ENCODE results near the gene TRIM2.

Gene TRIM2

DNA sequence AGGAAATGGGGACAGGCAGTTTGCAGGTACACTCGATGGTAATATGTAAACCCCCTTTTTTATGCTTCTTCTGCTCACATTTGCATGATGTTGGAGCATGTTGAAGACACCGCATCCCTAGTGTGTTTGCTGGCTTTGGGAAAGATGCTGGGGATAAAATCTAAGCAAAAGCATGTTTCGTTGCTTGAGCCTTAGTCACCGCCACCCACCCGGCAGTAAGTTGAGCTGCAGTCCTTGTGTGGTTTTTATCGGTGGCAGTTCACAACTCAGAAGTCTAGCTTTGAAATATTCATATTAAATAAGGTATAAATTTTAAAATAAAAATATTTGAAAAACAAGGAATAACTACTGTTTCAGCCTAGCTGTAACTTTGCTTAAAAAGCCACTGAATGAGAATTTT is 118.5 kb downstream of the TRIM2 start:
- Histone ChIP-seq H3K9me3 (replicated peaks; ENCODE audit: insufficient read depth, low read length) (no peaks in the 10 kb centered on the region), H2AFZ (ENCODE audit: low read length) (no peak overlapping the region), H3K4me1 (ENCODE audit: low read length) (no peaks in the 10 kb centered on the region), H3K27ac (ENCODE audit: low read length) (no peak overlapping the region), H4K20me1 (ENCODE audit: insufficient read depth, low read length) (no peaks in the 10 kb centered on the region), H3F3A (ENCODE audit: insufficient read depth, low read length) (no peaks in the 10 kb centered on the region), H3K27me3 (replicated peaks; ENCODE audit: insufficient read depth, low read length) (no peaks in the 10 kb centered on the region), H3K9me2 (replicated peaks; ENCODE audit: insufficient read depth, low read length) (no peaks in the 10 kb centered on the region), H3K4me3 (ENCODE audit: low read length) (no peak overlapping the region), H3K4me2 (ENCODE audit: low read depth, low read length) (no peak overlapping the region), H3K79me2 (ENCODE audit: low read length) (no peaks in the 10 kb centered on the region), H3K9ac (ENCODE audit: low read length) (no peak overlapping the region), H3K36me3 (replicated peaks; ENCODE audit: insufficient read depth, low read length) (no peaks in the 10 kb centered on the region)
- no peak for DNase-seq
- TF ChIP-seq EZH2 (optimal IDR thresholded peaks at IDR 0.05; ENCODE audit: low read depth, low read length) (no peak), EZH2phosphoT487 (IDR thresholded peaks at IDR 0.05; ENCODE audit: low read length) (no peak)
- TF ChIP-seq, protein P1, sequence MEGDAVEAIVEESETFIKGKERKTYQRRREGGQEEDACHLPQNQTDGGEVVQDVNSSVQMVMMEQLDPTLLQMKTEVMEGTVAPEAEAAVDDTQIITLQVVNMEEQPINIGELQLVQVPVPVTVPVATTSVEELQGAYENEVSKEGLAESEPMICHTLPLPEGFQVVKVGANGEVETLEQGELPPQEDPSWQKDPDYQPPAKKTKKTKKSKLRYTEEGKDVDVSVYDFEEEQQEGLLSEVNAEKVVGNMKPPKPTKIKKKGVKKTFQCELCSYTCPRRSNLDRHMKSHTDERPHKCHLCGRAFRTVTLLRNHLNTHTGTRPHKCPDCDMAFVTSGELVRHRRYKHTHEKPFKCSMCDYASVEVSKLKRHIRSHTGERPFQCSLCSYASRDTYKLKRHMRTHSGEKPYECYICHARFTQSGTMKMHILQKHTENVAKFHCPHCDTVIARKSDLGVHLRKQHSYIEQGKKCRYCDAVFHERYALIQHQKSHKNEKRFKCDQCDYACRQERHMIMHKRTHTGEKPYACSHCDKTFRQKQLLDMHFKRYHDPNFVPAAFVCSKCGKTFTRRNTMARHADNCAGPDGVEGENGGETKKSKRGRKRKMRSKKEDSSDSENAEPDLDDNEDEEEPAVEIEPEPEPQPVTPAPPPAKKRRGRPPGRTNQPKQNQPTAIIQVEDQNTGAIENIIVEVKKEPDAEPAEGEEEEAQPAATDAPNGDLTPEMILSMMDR (IDR thresholded peaks at IDR 0.05; ENCODE audit: low read length) = no peak

DNA sequence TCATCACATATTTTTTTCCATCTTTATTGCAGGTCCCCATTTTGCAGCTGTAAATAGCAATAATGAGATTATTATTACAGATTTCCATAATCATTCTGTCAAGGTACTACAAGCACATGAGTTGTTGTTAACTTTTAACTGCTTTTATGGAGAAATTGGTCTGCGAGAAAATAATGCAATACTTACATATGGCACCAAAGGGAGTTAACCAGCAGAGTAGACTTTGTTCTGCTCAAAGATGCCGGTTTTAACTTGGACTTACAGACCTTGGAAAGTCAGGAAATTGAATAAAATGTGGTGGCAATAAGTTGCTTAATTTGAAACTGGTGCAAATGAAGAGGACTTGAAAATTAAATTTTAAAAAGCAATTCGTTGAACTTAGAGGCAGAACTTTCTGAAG is 119.8 kb downstream of the TRIM2 start:
- Histone ChIP-seq H3K4me1 (ENCODE audit: low read length) (no peaks in the 10 kb centered on the region), H3K79me2 (ENCODE audit: low read length) (no peaks in the 10 kb centered on the region), H3K27ac (ENCODE audit: low read length) (no peak overlapping the region), H3K9ac (ENCODE audit: low read length) (no peak overlapping the region), H3F3A (ENCODE audit: insufficient read depth, low read length) (no peaks in the 10 kb centered on the region), H4K20me1 (ENCODE audit: insufficient read depth, low read length) (no peaks in the 10 kb centered on the region), H3K36me3 (replicated peaks; ENCODE audit: insufficient read depth, low read length) (no peaks in the 10 kb centered on the region), H3K4me3 (ENCODE audit: low read length) (no peak overlapping the region), H3K9me2 (replicated peaks; ENCODE audit: insufficient read depth, low read length) (no peaks in the 10 kb centered on the region), H3K27me3 (replicated peaks; ENCODE audit: insufficient read depth, low read length) (no peaks in the 10 kb centered on the region), H3K9me3 (replicated peaks; ENCODE audit: insufficient read depth, low read length) (no peaks in the 10 kb centered on the region), H3K4me2 (ENCODE audit: low read depth, low read length) (no peak overlapping the region), H2AFZ (ENCODE audit: low read length) (no peak overlapping the region)
- TF ChIP-seq EZH2phosphoT487 (IDR thresholded peaks at IDR 0.05; ENCODE audit: low read length) = no peak
- no peak for TF ChIP-seq EZH2 (optimal IDR thresholded peaks at IDR 0.05; ENCODE audit: low read depth, low read length)
- TF ChIP-seq, protein P1 (IDR thresholded peaks at IDR 0.05; ENCODE audit: low read length) = no peak
- DNase-seq = no peak

DNA sequence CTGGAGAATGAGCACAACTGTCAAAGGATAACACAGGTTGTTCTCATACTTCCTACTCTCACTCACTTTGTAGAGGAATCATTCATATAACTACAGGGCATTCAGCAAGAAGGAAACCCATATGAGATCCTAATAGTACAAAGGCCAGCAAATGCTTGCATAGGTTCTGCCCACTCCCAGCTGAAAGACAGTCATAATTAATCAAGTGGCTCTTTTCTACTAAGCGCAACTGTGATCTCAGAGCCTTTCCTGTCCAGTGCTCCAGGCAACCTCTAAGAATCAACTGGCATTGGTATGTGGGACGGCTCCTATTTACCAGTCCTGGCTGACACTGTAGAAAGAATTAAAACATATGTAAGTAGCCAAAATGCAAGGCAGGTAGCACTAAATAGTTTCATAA is 121.3 kb downstream of the TRIM2 start:
- DNase-seq = no peak
- no peak overlapping the region for H2AFZ ChIP-seq (ENCODE audit: low read length)
- no peaks in the 10 kb centered on the region for H4K20me1 ChIP-seq (ENCODE audit: insufficient read depth, low read length)
- H3K36me3 ChIP-seq (replicated peaks; ENCODE audit: insufficient read depth, low read length) = no peaks in the 10 kb centered on the region
- no peaks in the 10 kb centered on the region for H3K27me3 ChIP-seq (replicated peaks; ENCODE audit: insufficient read depth, low read length)
- H3K79me2 ChIP-seq (ENCODE audit: low read length) = no peaks in the 10 kb centered on the region
- H3K9me2 ChIP-seq (replicated peaks; ENCODE audit: insufficient read depth, low read length) = no peaks in the 10 kb centered on the region
- no peak overlapping the region for H3K9ac ChIP-seq (ENCODE audit: low read length)
- no peaks in the 10 kb centered on the region for H3F3A ChIP-seq (ENCODE audit: insufficient read depth, low read length)
- no peak for TF ChIP-seq EZH2 (optimal IDR thresholded peaks at IDR 0.05; ENCODE audit: low read depth, low read length)
- TF ChIP-seq, protein P1 (IDR thresholded peaks at IDR 0.05; ENCODE audit: low read length) = no peak
- TF ChIP-seq EZH2phosphoT487 (IDR thresholded peaks at IDR 0.05; ENCODE audit: low read length) = no peak
- no peak overlapping the region for H3K27ac ChIP-seq (ENCODE audit: low read length)
- H3K9me3 ChIP-seq (replicated peaks; ENCODE audit: insufficient read depth, low read length) = no peaks in the 10 kb centered on the region
- H3K4me1 ChIP-seq (ENCODE audit: low read length) = no peaks in the 10 kb centered on the region
- no peak overlapping the region for H3K4me2 ChIP-seq (ENCODE audit: low read depth, low read length)
- no peak overlapping the region for H3K4me3 ChIP-seq (ENCODE audit: low read length)
